Gastroesophageal sphincter (tissue), 4 donors: ENCODE results near the gene TMEM139. TPM values are rescaled to one million over a fixed set of nuclear protein-coding genes. Genes with fewer than 3 reads are reported as not detected.
A peak's percentile ranks its signal among the peaks of the same experiment; 100 is the strongest.

Source experiments
- ATAC-seq: fragments of 150-250 bp; one replicate; pipeline ENCODE4 v1.9.1; 2016; ENCODE audit warnings: mild to moderate bottlenecking, moderate library complexity
- H3K27ac ChIP-seq, 4 donors: fragments of 200-600 bp; sonication (generic) in 3 of 4; 1 replicate in 3 of 4; 2 replicates in 1 of 4; pipeline ENCODE4 v1.5.1; 2016 to 2019
- H3K27me3 ChIP-seq: fragments of 200-600 bp; sonication (generic); one replicate; pipeline ENCODE4 v1.5.1; 2019
- H3K36me3 ChIP-seq, 2 donors: fragments of 200-600 bp; sonication (generic); one replicate each; pipeline ENCODE4 v1.5.1; 2019; ENCODE audit warnings: control low read depth in 1 of 2
- H3K4me1 ChIP-seq, 3 donors: fragments of 200-600 bp; sonication (generic); 1 replicate in 2 of 3; 2 replicates in 1 of 3; pipeline ENCODE4 v1.5.1; 2016 to 2019; ENCODE audit warnings: control low read depth in 2 of 3
- H3K4me3 ChIP-seq, 2 donors: fragments of 200-600 bp; sonication (generic); one replicate each; pipeline ENCODE4 v1.5.1; 2019; ENCODE audit warnings: mild to moderate bottlenecking in 1 of 2, moderate library complexity in 1 of 2
- H3K9me3 ChIP-seq, 3 donors: fragments of 200-600 bp; sonication (generic); one replicate each; pipeline ENCODE4 v1.5.1; 2017 to 2019; ENCODE audit warnings: control low read depth in 2 of 3
- EP300 ChIP-seq: sonication (generic); formaldehyde crosslinking; IDR thresholded peaks from one replicate; pipeline ENCODE4 v1.6.1; 2017; ENCODE audit warnings: antibody characterized with exemption, mild to moderate bottlenecking
- POLR2A ChIP-seq, 2 donors: fragments of 450-650 bp; IDR thresholded peaks; one replicate each; pipeline ENCODE4 v1.6.1; 2017; ENCODE audit warnings: antibody characterized with exemption in 2 of 2, mild to moderate bottlenecking in 2 of 2, moderate library complexity in 1 of 2
- POLR2AphosphoS5 ChIP-seq: sonication (generic); formaldehyde crosslinking; IDR thresholded peaks from one replicate; pipeline ENCODE4 v1.6.1; 2017; ENCODE audit warnings: antibody characterized with exemption
- WGBS, 2 donors: methylation state at CpG; one replicate each; pipeline ENCODE4 v1.1.5; 2018; ENCODE audit warnings: low coverage in 1 of 2; 5-methylcytosine and 5-hydroxymethylcytosine counted together
- total RNA-seq, 4 donors: library from RNA; depleted of rRNA; stranded (reverse); fragments of >200 nt; gene quantifications; one replicate each; pipeline ENCODE4 v1.1.0, GENCODE V29; 2016
- TF ChIP-seq, protein P1 (sequence below), 4 experiments: fragments of 200-600 bp in 2 of 4; fragments of 450-650 bp in 2 of 4; sonication (generic) in 1 of 4; IDR thresholded peaks; one replicate each; pipeline ENCODE4 v1.5.1; 2017 to 2019; ENCODE audit warnings: antibody characterized with exemption in 4 of 4, mild to moderate bottlenecking in 2 of 4, moderate library complexity in 2 of 4

TMEM139 gene
- total RNA-seq, 4 donors from 2014 or later, result 0.40 to 1.4 (median 0.49) TPM; not detected in 1

- no peak overlapping the region for H3K27ac ChIP-seq
- peaks cover 2 to 100% of the 10 kb centered on the region in 2 donors for H3K36me3 ChIP-seq
- H3K4me1 ChIP-seq, result peaks cover 0 to 28% (median 0%) of the 10 kb centered on the region in 3 donors
- H3K27me3 ChIP-seq, result no peaks in the 10 kb centered on the region
- no peaks in the 10 kb centered on the region for H3K9me3 ChIP-seq
- ATAC-seq, result no peak
- 30 to 53% methylated on average over 2 of the region's 2 CpGs for WGBS, 2 donors
- TF ChIP-seq POLR2AphosphoS5 (no peak), POLR2A (IDR thresholded peaks at IDR 0.05) (no peak), EP300 (no peak)
- TF ChIP-seq, protein P1, sequence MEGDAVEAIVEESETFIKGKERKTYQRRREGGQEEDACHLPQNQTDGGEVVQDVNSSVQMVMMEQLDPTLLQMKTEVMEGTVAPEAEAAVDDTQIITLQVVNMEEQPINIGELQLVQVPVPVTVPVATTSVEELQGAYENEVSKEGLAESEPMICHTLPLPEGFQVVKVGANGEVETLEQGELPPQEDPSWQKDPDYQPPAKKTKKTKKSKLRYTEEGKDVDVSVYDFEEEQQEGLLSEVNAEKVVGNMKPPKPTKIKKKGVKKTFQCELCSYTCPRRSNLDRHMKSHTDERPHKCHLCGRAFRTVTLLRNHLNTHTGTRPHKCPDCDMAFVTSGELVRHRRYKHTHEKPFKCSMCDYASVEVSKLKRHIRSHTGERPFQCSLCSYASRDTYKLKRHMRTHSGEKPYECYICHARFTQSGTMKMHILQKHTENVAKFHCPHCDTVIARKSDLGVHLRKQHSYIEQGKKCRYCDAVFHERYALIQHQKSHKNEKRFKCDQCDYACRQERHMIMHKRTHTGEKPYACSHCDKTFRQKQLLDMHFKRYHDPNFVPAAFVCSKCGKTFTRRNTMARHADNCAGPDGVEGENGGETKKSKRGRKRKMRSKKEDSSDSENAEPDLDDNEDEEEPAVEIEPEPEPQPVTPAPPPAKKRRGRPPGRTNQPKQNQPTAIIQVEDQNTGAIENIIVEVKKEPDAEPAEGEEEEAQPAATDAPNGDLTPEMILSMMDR (IDR thresholded peaks at IDR 0.05), result no peak
- no peak overlapping the region for H3K4me3 ChIP-seq
These were observed 11.9 kb downstream of the TMEM139 start for GRCh38 chr7:143296686-143297085.

DNA sequence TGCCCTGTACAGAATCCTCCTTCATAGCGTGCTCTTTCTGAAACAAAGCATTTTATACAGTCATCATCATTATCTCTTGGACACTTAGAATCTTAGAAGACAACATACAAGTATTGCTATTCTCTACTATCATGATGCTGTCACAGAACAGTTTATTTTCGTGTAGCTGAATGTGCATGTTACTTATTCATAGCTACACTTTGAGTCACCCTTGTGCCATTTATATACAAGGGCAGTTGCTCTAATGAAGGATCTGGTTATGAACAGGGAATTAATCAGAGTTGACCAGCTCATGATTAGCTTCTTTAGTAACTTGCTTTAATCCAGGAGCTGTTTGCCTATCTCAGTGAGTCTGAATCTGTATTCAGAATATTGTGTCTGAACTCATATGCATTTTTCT, 14.6 kb downstream of the TMEM139 start:
- no peak overlapping the region for H3K27ac ChIP-seq
- TF ChIP-seq POLR2A (IDR thresholded peaks at IDR 0.05) (no peak), EP300 (no peak), POLR2AphosphoS5 (no peak)
- TF ChIP-seq, protein P1 (IDR thresholded peaks at IDR 0.05), result no peak
- no peaks in the 10 kb centered on the region for H3K9me3 ChIP-seq
- WGBS, 2 donors, result 68 to 78% methylated on average over 2 of the region's 2 CpGs
- no peaks in the 10 kb centered on the region for H3K27me3 ChIP-seq
- ATAC-seq, result no peak
- H3K4me3 ChIP-seq, result no peak overlapping the region
- peaks cover under 1 to 100% of the 10 kb centered on the region in 2 donors for H3K36me3 ChIP-seq
- peaks cover 0 to 28% (median 0%) of the 10 kb centered on the region in 3 donors for H3K4me1 ChIP-seq

GRCh38 chr7:143299840-143300239, 15.1 kb downstream of the TMEM139 start:
- ATAC-seq, result no peak
- Histone ChIP-seq H3K27ac (no peak overlapping the region), H3K36me3 (peaks cover 0 to 100% of the 10 kb centered on the region in 2 donors), H3K9me3 (no peaks in the 10 kb centered on the region), H3K4me3 (no peak overlapping the region), H3K27me3 (no peaks in the 10 kb centered on the region), H3K4me1 (peaks cover 0 to 28% (median 0%) of the 10 kb centered on the region in 3 donors)
- WGBS, 2 donors, result 31 to 68% methylated on average over 4 to 7 of the region's 8 CpGs
- TF ChIP-seq EP300, result no peak
- TF ChIP-seq, protein P1 (IDR thresholded peaks at IDR 0.05), result peak; percentile 13 to 56 (median 23)

GRCh38 chr7:143300959-143301935, 16.5 kb downstream of the TMEM139 start:
- no peaks in the 10 kb centered on the region for H3K9me3 ChIP-seq
- TF ChIP-seq POLR2A (IDR thresholded peaks at IDR 0.05) (no peak), POLR2AphosphoS5 (no peak), EP300 (no peak)
- TF ChIP-seq, protein P1 (IDR thresholded peaks at IDR 0.05), result no peak
- 47 to 52% methylated on average over 8 of the region's 8 CpGs for WGBS, 2 donors
- peaks cover 0 to 19% (median 0%) of the 10 kb centered on the region in 3 donors for H3K4me1 ChIP-seq
- no peaks in the 10 kb centered on the region for H3K27me3 ChIP-seq
- no peak overlapping the region for H3K4me3 ChIP-seq
- ATAC-seq, result no peak
- H3K36me3 ChIP-seq, result peaks cover 0 to 100% of the 10 kb centered on the region in 2 donors
- H3K27ac ChIP-seq, result no peak overlapping the region
